Testis (tissue), 3 donors: ENCODE measurements around the gene CASP4. TPM values are rescaled to one million over a fixed set of nuclear protein-coding genes. Genes with fewer than 3 reads are reported as not detected.
"Not testable (repeated sequence)": the region's sequence is repeated elsewhere in the genome, so short reads cannot be mapped to it uniquely, and the experiment has no call there.

ENCODE experiments used
- DNase-seq: peaks from one replicate; pipeline ENCODE4 v3.0.0-alpha.2; 2019
- H3K27ac ChIP-seq, 2 donors: fragments of 200-600 bp; sonication (generic); one replicate each; pipeline ENCODE4 v1.5.1; 2019
- H3K27me3 ChIP-seq: fragments of 200-600 bp; sonication (generic); one replicate; pipeline ENCODE4 v1.5.1; 2019
- H3K36me3 ChIP-seq: fragments of 200-600 bp; sonication (generic); one replicate; pipeline ENCODE4 v1.5.1; 2017; ENCODE audit warnings: low read depth; ENCODE audit errors: missing control alignments
- H3K4me1 ChIP-seq: fragments of 200-600 bp; sonication (generic); one replicate; pipeline ENCODE4 v1.5.1; 2019
- H3K4me3 ChIP-seq, 2 donors: fragments of 200-600 bp; sonication (generic); one replicate each; pipeline ENCODE4 v1.5.1; 2017 to 2019
- H3K9me3 ChIP-seq: fragments of 200-600 bp; sonication (generic); one replicate; pipeline ENCODE4 v1.5.1; 2017
- POLR2A ChIP-seq: fragments of 450-650 bp; IDR thresholded peaks from one replicate; pipeline ENCODE4 v1.6.1; 2017; ENCODE audit warnings: antibody characterized with exemption, mild to moderate bottlenecking, moderate library complexity
- WGBS, 2 donors: methylation state at CpG; one replicate each; pipeline ENCODE4 v1.1.5; 2018; 5-methylcytosine and 5-hydroxymethylcytosine counted together
- intact Hi-C: fragments of 100-400 bp; cut with DNase I; formaldehyde crosslinking; loops from one replicate; pipeline ENCODE4 v1.15.1; 2023; ENCODE audit warnings: low total_unique reads
- polyA plus RNA-seq: library from polyadenylated mRNA; stranded (reverse); fragments of 350-450 nt; fragmentation: Illumina TruSeq; extraction: RNeasy Lipid Tissue Mini Kit (QIAGEN cat#74804); gene quantifications from one replicate; pipeline ENCODE4 v1.2.3, GENCODE V29; 2014; ENCODE audit warnings: low read depth, low replicate concordance; ENCODE audit not compliant: insufficient read depth
- total RNA-seq, 2 donors: library from RNA; depleted of rRNA; stranded (reverse); fragments of >200 nt; gene quantifications; one replicate each; pipeline ENCODE4 v1.2.3, GENCODE V29; 2016
- TF ChIP-seq, protein P1 (sequence below), 3 experiments: fragments of 450-650 bp in 2 of 3; fragments of 200-600 bp in 1 of 3; sonication (generic) in 1 of 3; IDR thresholded peaks; one replicate each; pipeline ENCODE4 v1.5.1; 2016 to 2019; ENCODE audit warnings: antibody characterized with exemption in 3 of 3, mild to moderate bottlenecking in 2 of 3, moderate library complexity in 1 of 3

Gene CASP4
- total and polyA plus RNA-seq, 3 donors from 2014 or later: 12.9 to 20.7 (median 16.1) TPM

- TF ChIP-seq, protein P1, sequence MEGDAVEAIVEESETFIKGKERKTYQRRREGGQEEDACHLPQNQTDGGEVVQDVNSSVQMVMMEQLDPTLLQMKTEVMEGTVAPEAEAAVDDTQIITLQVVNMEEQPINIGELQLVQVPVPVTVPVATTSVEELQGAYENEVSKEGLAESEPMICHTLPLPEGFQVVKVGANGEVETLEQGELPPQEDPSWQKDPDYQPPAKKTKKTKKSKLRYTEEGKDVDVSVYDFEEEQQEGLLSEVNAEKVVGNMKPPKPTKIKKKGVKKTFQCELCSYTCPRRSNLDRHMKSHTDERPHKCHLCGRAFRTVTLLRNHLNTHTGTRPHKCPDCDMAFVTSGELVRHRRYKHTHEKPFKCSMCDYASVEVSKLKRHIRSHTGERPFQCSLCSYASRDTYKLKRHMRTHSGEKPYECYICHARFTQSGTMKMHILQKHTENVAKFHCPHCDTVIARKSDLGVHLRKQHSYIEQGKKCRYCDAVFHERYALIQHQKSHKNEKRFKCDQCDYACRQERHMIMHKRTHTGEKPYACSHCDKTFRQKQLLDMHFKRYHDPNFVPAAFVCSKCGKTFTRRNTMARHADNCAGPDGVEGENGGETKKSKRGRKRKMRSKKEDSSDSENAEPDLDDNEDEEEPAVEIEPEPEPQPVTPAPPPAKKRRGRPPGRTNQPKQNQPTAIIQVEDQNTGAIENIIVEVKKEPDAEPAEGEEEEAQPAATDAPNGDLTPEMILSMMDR (IDR thresholded peaks at IDR 0.05): no peak
- no peak for TF ChIP-seq POLR2A
- Histone ChIP-seq H3K36me3 (no peaks in the 10 kb centered on the region), H3K4me1 (no peaks in the 10 kb centered on the region), H3K9me3 (no peaks in the 10 kb centered on the region), H3K27me3 (no peaks in the 10 kb centered on the region), H3K4me3 (no peak overlapping the region), H3K27ac (no peak overlapping the region)
- no peak for DNase-seq
- intact Hi-C loops: no loop called here
- WGBS, 2 donors: 59 to 77% methylated on average over 1 of the region's 1 CpG
Measured at GRCh38 chr11:104992781-104993180, 24.4 kb upstream of the CASP4 start.

DNA sequence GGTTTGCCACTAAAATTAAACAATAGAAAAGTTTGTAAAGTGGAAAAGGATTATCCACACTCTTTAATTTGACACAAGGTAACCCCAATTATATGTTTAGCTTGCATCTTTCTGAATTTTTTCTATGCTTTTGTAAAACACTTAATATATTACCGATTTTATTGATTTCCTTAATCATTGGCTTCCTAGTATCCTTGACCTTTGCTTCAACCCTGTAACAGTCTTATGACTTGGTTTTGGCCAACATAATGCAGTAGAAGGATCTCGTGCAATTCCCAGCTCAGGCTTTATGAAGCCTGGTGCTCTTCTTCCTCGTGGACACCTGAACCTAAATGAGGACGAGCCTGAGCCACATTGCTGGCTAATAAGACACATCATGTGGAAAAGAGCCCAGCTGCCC is 23.6 kb upstream of the CASP4 start:
- no peak overlapping the region for H3K4me3 ChIP-seq
- H3K36me3 ChIP-seq: no peaks in the 10 kb centered on the region
- no peaks in the 10 kb centered on the region for H3K27me3 ChIP-seq
- WGBS, 2 donors: 60 to 74% methylated on average over 4 of the region's 4 CpGs
- H3K4me1 ChIP-seq: no peaks in the 10 kb centered on the region
- no peak for TF ChIP-seq POLR2A
- TF ChIP-seq, protein P1 (IDR thresholded peaks at IDR 0.05): no peak
- H3K27ac ChIP-seq: no peak overlapping the region
- no peaks in the 10 kb centered on the region for H3K9me3 ChIP-seq
- DNase-seq: no peak
- intact Hi-C loops: no loop called here

DNA sequence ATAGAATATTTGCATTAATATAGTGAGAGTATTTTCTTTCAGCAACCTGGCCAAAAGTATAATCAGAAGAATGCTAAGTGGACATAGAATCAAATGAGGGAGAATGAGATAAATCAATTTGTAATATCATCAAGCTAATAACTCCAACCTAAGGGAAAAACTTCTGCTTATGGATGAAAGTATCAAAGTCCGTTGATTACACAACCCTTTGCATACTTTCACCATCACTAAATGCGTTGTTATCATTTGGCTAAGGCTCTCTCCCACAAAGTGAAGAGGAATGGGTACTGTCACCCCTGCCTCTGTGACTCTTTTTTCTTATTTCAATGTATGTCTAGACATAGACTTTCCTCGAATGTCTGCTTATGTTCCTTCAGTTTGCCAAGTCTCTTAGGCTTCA is 16.4 kb upstream of the CASP4 start:
- no peaks in the 10 kb centered on the region for H3K36me3 ChIP-seq
- no peak for DNase-seq
- no peak overlapping the region for H3K4me3 ChIP-seq
- WGBS, 2 donors: 79 to 84% methylated on average over 3 of the region's 3 CpGs
- no peak overlapping the region for H3K27ac ChIP-seq
- intact Hi-C loops: no loop called here
- no peaks in the 10 kb centered on the region for H3K4me1 ChIP-seq
- no peaks in the 10 kb centered on the region for H3K27me3 ChIP-seq
- no peaks in the 10 kb centered on the region for H3K9me3 ChIP-seq
- TF ChIP-seq, protein P1 (IDR thresholded peaks at IDR 0.05): no peak
- no peak for TF ChIP-seq POLR2A

GRCh38 chr11:104979839-104980238 is 11.5 kb upstream of the CASP4 start:
- H3K27me3 ChIP-seq: no peaks in the 10 kb centered on the region
- no peaks in the 10 kb centered on the region for H3K4me1 ChIP-seq
- TF ChIP-seq, protein P1 (IDR thresholded peaks at IDR 0.05): no peak
- no peak for TF ChIP-seq POLR2A
- no peaks in the 10 kb centered on the region for H3K9me3 ChIP-seq
- no peak overlapping the region for H3K27ac ChIP-seq
- WGBS, 2 donors: 86 to 96% methylated on average over 1 of the region's 1 CpG
- no peak overlapping the region for H3K4me3 ChIP-seq
- DNase-seq: no peak
- intact Hi-C loops: no loop called here
- H3K36me3 ChIP-seq: no peaks in the 10 kb centered on the region

- TF ChIP-seq, protein P1 (IDR thresholded peaks at IDR 0.05): no peak
- no peak for TF ChIP-seq POLR2A
- H3K9me3 ChIP-seq: no peaks in the 10 kb centered on the region
- no peak overlapping the region for H3K27ac ChIP-seq
- no peaks in the 10 kb centered on the region for H3K36me3 ChIP-seq
- H3K4me3 ChIP-seq: no peak overlapping the region
- intact Hi-C loops: no loop called here
- H3K27me3 ChIP-seq: no peaks in the 10 kb centered on the region
- no peaks in the 10 kb centered on the region for H3K4me1 ChIP-seq
- no peak for DNase-seq
- WGBS, 2 donors: 80 to 83% methylated on average over 2 of the region's 2 CpGs
Measured at GRCh38 chr11:104973616-104974015, 5.2 kb upstream of the CASP4 start.

DNA sequence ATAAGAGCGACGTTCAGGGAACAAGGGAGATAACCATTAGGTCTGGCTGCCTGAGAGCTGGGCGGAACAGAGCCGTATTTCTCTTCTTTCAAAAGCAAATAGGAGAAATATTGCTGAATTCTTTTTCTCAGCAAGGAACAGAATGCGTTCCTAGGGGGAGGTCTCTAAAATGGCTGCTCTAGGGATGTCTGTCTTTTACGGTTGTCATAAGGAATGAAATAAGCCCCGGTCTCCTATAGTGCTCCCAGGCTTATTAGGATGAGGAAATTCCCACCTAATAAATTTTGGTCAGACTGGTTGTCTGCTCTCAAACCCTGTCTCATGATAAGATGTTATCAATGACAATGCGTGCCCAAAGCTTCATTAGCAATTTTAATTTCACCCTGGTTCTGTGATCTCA is 4.5 kb upstream of the CASP4 start:
- WGBS, 2 donors: 87 to 88% methylated on average over 8 of the region's 8 CpGs
- intact Hi-C loops, H3K4me1 ChIP-seq, H3K27me3 ChIP-seq, H3K27ac ChIP-seq, H3K36me3 ChIP-seq, H3K9me3 ChIP-seq, H3K4me3 ChIP-seq, DNase-seq: not testable (repeated sequence)
